Esophagus muscularis mucosa (tissue), 3 donors: Measurements from ENCODE around the gene STK35.

Experiments used
- POLR2A ChIP-seq: fragments of 450-650 bp; IDR thresholded peaks from one replicate; pipeline ENCODE4 v1.6.1; 2017; ENCODE audit warnings: antibody characterized with exemption, moderate library complexity, mild to moderate bottlenecking, low read depth
- TF ChIP-seq, protein P1 (sequence below), 3 experiments: fragments of 200-600 bp in 2 of 3; fragments of 450-650 bp in 1 of 3; sonication (generic) in 2 of 3; IDR thresholded peaks; one replicate each; pipeline ENCODE4 v1.5.1; 2017 to 2019; ENCODE audit warnings: antibody characterized with exemption in 3 of 3, mild to moderate bottlenecking in 2 of 3, moderate library complexity in 1 of 3

DNA sequence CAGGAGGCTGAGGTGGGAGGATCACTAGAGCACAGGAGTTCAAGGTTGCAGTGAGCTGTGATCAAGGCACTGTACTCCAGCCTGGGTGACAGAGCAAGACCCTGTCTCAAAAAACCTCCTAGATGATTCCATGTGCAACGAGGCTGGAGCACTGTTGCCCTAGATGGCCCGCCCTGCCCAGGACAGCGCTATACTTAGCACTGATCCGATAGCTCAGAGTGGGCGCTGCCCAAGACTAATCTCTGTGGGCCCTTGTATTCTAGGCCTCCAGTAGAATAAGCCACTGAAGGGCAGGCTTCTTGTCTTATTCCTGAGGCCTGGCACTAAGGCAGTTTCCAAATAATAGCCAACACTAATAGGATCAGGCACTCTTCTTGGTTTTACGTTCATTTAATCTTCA, 41.0 kb downstream of the STK35 start:
- TF ChIP-seq, protein P1, sequence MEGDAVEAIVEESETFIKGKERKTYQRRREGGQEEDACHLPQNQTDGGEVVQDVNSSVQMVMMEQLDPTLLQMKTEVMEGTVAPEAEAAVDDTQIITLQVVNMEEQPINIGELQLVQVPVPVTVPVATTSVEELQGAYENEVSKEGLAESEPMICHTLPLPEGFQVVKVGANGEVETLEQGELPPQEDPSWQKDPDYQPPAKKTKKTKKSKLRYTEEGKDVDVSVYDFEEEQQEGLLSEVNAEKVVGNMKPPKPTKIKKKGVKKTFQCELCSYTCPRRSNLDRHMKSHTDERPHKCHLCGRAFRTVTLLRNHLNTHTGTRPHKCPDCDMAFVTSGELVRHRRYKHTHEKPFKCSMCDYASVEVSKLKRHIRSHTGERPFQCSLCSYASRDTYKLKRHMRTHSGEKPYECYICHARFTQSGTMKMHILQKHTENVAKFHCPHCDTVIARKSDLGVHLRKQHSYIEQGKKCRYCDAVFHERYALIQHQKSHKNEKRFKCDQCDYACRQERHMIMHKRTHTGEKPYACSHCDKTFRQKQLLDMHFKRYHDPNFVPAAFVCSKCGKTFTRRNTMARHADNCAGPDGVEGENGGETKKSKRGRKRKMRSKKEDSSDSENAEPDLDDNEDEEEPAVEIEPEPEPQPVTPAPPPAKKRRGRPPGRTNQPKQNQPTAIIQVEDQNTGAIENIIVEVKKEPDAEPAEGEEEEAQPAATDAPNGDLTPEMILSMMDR (IDR thresholded peaks at IDR 0.05), result no peak
- TF ChIP-seq POLR2A, result no peak
